Stomach (tissue), 4 donors: Measurements from ENCODE around the gene ATG7.

Experiments
- CTCF ChIP-seq, 7 experiments: fragments of 450-650 bp in 4 of 7; fragments of 200-600 bp in 3 of 7; sonication (generic) in 3 of 7; IDR thresholded peaks; one replicate each; pipeline ENCODE4 v1.5.1; 2016 to 2019; ENCODE audit warnings: antibody characterized with exemption in 7 of 7, control low read depth in 2 of 7, mild to moderate bottlenecking in 1 of 7
- POLR2A ChIP-seq, 4 donors: fragments of 450-650 bp; IDR thresholded peaks; one replicate each; pipeline ENCODE4 v1.6.1; 2016; ENCODE audit warnings: antibody characterized with exemption in 4 of 4, control low read depth in 2 of 4, mild to moderate bottlenecking in 1 of 4, moderate library complexity in 1 of 4
- POLR2AphosphoS5 ChIP-seq, 3 donors: sonication (generic); formaldehyde crosslinking; IDR thresholded peaks; one replicate each; pipeline ENCODE4 v1.6.1; 2016; ENCODE audit warnings: antibody characterized with exemption in 3 of 3

- TF ChIP-seq CTCF (IDR thresholded peaks at IDR 0.05) (no peak), POLR2AphosphoS5 (IDR thresholded peaks at IDR 0.05) (no peak), POLR2A (IDR thresholded peaks at IDR 0.05) (no peak)
Observed at GRCh38 chr3:11373654-11374053, 101.5 kb downstream of the ATG7 start.
